PC-9 (cell line): Measurements from ENCODE around the gene VAT1L. TPM values are rescaled to one million over a fixed set of nuclear protein-coding genes. Genes with fewer than 3 reads are reported as not detected.

Source experiments
- BruUV-seq: library from RNA; stranded (reverse); fragments of 400-500 nt; replicated peaks from 2 replicates; lab custom pipeline; 2021; lab: Mats Ljungman, UMichigan
- CTCF ChIA-PET: fragments of 300-600 bp; sonication (Branson Sonifier 250); formaldehyde crosslinking; loops from one replicate; lab custom pipeline; 2022; ENCODE audit warnings: antibody characterized with exemption; lab: Charles Lee
- POLR2A ChIA-PET: fragments of 300-600 bp; sonication (Branson Sonifier 250); formaldehyde crosslinking; loops from one replicate; lab custom pipeline; 2022; ENCODE audit warnings: antibody characterized with exemption; ENCODE audit not compliant: unreplicated experiment; lab: Charles Lee
- DNase-seq, 2 experiments: peaks; one replicate each; pipeline versions ENCODE4 v3.0.0 to v3.0.0-alpha.2; 2015 to 2022; ENCODE audit warnings: mixed read lengths in 1 of 2
- H2AFZ ChIP-seq: fragments of 200-600 bp; sonication (generic); 2 replicates; pipeline ENCODE4 v1.8.1; 2017; ENCODE audit warnings: antibody characterized with exemption
- H3F3A ChIP-seq: fragments of 200-600 bp; sonication (generic); 2 replicates; pipeline ENCODE4 v1.8.1; 2017; ENCODE audit warnings: antibody characterized with exemption, mild to moderate bottlenecking, low read depth; ENCODE audit not compliant: insufficient read depth
- H3K27ac ChIP-seq: fragments of 200-600 bp; sonication (generic); 2 replicates; pipeline ENCODE4 v1.6.1; 2016; ENCODE audit warnings: mixed run types
- H3K27me3 ChIP-seq: fragments of 200-600 bp; sonication (generic); 2 replicates; pipeline ENCODE4 v1.6.1; 2016; ENCODE audit warnings: low read depth, mixed run types; ENCODE audit not compliant: insufficient read depth
- H3K36me3 ChIP-seq: fragments of 200-600 bp; sonication (generic); 2 replicates; pipeline ENCODE4 v1.6.1; 2016; ENCODE audit warnings: low read depth, mixed run types
- H3K4me1 ChIP-seq: fragments of 200-600 bp; sonication (generic); replicated peaks from 2 replicates; pipeline ENCODE4 v1.6.1; 2016; ENCODE audit warnings: mixed run types; ENCODE audit not compliant: insufficient read depth
- H3K4me2 ChIP-seq: fragments of 200-600 bp; sonication (generic); 2 replicates; pipeline ENCODE4 v1.6.1; 2017; ENCODE audit warnings: mixed run types
- H3K4me3 ChIP-seq: fragments of 200-600 bp; sonication (generic); 2 replicates; pipeline ENCODE4 v1.6.1; 2016; ENCODE audit warnings: mixed run types
- H3K79me2 ChIP-seq: fragments of 200-600 bp; sonication (generic); 2 replicates; pipeline ENCODE4 v1.6.1; 2017; ENCODE audit warnings: low read depth, mixed run types
- H3K9me2 ChIP-seq: fragments of 200-600 bp; sonication (generic); 2 replicates; pipeline ENCODE4 v1.8.1; 2017; ENCODE audit warnings: mild to moderate bottlenecking; ENCODE audit not compliant: insufficient read depth
- H3K9me3 ChIP-seq: fragments of 200-600 bp; sonication (generic); 2 replicates; pipeline ENCODE4 v1.8.1; 2016; ENCODE audit warnings: low read depth; ENCODE audit not compliant: insufficient read depth
- H4K20me1 ChIP-seq: fragments of 200-600 bp; sonication (generic); 2 replicates; pipeline ENCODE4 v1.8.1; 2017; ENCODE audit not compliant: insufficient read depth
- EZH2 ChIP-seq: fragments of 200-600 bp; sonication (generic); IDR thresholded peaks from 2 replicates; pipeline ENCODE4 v1.8.0; 2017; ENCODE audit warnings: antibody characterized with exemption, low read depth
- intact Hi-C: fragments of 100-400 bp; cut with micrococcal nuclease; formaldehyde crosslinking; loops from one replicate; pipeline ENCODE4 v1.10.0; 2022; ENCODE audit not compliant: unreplicated experiment
- total RNA-seq: library from RNA; stranded (reverse); gene quantifications from 2 replicates; pipeline ENCODE4 v1.2.3, GENCODE V29; 2021
- TF ChIP-seq, protein P1 (sequence below): fragments of 200-600 bp; sonication (generic); conservative IDR thresholded peaks from 2 replicates; pipeline ENCODE4 v1.6.1; 2017; ENCODE audit warnings: mixed run types, antibody characterized with exemption, mild to moderate bottlenecking, moderate library complexity

Gene VAT1L
- total RNA-seq, 1 experiment from 2014 or later = not detected

DNA sequence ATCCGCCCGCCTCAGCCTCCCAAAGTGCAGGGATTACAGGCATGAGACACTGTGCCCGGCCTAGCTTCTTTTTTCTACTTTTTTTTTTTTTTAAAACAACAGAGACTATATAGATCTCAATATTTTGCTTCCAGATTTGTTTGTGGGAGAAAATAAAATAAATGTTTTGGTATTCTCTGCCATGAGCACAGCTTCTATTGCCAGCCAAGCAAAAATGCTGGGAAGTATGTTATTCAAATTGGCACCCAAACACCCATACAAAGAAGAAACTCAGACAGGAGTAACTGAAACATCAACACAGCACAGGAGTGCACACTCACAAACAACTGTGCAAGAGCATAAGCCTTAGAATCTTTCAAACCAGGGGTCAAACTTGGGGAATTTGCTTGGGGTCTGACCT, 196.7 kb downstream of the VAT1L start:
- H3K4me1 ChIP-seq = no peaks in the 10 kb centered on the region
- H2AFZ ChIP-seq = no peak overlapping the region
- H3K27me3 ChIP-seq = peaks cover 40% of the 10 kb centered on the region
- intact Hi-C loops = no loop called here
- BruUV-seq = no TSS peak
- POLR2A ChIA-PET = no interaction called here
- H3K79me2 ChIP-seq = no peaks in the 10 kb centered on the region
- H4K20me1 ChIP-seq = no peaks in the 10 kb centered on the region
- H3K4me2 ChIP-seq = no peak overlapping the region
- H3K9me2 ChIP-seq = no peaks in the 10 kb centered on the region
- no peaks in the 10 kb centered on the region for H3K36me3 ChIP-seq
- DNase-seq = no peak
- CTCF ChIA-PET = no interaction called here
- no peaks in the 10 kb centered on the region for H3K9me3 ChIP-seq
- H3F3A ChIP-seq = no peaks in the 10 kb centered on the region
- TF ChIP-seq, protein P1, sequence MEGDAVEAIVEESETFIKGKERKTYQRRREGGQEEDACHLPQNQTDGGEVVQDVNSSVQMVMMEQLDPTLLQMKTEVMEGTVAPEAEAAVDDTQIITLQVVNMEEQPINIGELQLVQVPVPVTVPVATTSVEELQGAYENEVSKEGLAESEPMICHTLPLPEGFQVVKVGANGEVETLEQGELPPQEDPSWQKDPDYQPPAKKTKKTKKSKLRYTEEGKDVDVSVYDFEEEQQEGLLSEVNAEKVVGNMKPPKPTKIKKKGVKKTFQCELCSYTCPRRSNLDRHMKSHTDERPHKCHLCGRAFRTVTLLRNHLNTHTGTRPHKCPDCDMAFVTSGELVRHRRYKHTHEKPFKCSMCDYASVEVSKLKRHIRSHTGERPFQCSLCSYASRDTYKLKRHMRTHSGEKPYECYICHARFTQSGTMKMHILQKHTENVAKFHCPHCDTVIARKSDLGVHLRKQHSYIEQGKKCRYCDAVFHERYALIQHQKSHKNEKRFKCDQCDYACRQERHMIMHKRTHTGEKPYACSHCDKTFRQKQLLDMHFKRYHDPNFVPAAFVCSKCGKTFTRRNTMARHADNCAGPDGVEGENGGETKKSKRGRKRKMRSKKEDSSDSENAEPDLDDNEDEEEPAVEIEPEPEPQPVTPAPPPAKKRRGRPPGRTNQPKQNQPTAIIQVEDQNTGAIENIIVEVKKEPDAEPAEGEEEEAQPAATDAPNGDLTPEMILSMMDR = no peak
- no peak for TF ChIP-seq EZH2
- no peak overlapping the region for H3K4me3 ChIP-seq
- H3K27ac ChIP-seq = no peak overlapping the region

GRCh38 chr16:77986011-77986740, 197.8 kb downstream of the VAT1L start:
- no peak for TF ChIP-seq EZH2
- TF ChIP-seq, protein P1 = no peak
- BruUV-seq = no TSS peak
- no peak for DNase-seq
- intact Hi-C loops = no loop called here
- no peaks in the 10 kb centered on the region for H3K9me2 ChIP-seq
- no peaks in the 10 kb centered on the region for H3K79me2 ChIP-seq
- no peaks in the 10 kb centered on the region for H3K4me1 ChIP-seq
- no peak overlapping the region for H3K27ac ChIP-seq
- H2AFZ ChIP-seq = no peak overlapping the region
- H3K4me2 ChIP-seq = no peak overlapping the region
- peaks cover 33% of the 10 kb centered on the region for H3K27me3 ChIP-seq
- H3K9me3 ChIP-seq = no peaks in the 10 kb centered on the region
- no peak overlapping the region for H3K4me3 ChIP-seq
- H3F3A ChIP-seq = no peaks in the 10 kb centered on the region
- H4K20me1 ChIP-seq = no peaks in the 10 kb centered on the region
- H3K36me3 ChIP-seq = no peaks in the 10 kb centered on the region
- POLR2A ChIA-PET = no interaction called here
- CTCF ChIA-PET = no interaction called here

DNA sequence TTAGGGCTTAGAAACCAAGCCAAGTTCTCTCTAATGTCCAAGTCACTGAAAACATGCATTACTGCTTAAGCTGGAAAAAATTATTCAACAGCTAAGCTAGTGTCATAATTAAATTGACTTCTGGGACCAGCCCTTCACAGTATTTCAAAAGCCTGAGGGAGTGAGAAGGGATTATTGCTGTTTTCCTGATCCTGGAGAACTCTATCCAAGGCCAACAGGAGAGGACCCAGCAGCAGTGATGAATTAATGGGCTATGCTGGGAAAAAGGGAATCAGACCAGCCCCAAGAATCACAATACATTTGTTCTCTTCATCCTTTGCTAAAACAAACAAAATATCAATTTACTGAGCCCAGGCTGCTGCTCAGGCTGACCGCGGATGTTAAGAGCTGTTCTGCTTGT, 199.4 kb downstream of the VAT1L start:
- CTCF ChIA-PET = no interaction called here

More for the DNA sequence above, 199.4 kb downstream of the VAT1L start:
- no peaks in the 10 kb centered on the region for H3F3A ChIP-seq
- H2AFZ ChIP-seq = no peak overlapping the region
- no TSS peak for BruUV-seq
- DNase-seq = no peak
- no peak overlapping the region for H3K4me2 ChIP-seq
- TF ChIP-seq EZH2 = no peak
- TF ChIP-seq, protein P1 = no peak
- no peaks in the 10 kb centered on the region for H3K9me3 ChIP-seq
- H3K27me3 ChIP-seq = peaks cover 36% of the 10 kb centered on the region
- H3K79me2 ChIP-seq = no peaks in the 10 kb centered on the region
- H3K4me1 ChIP-seq = no peaks in the 10 kb centered on the region
- no peaks in the 10 kb centered on the region for H3K36me3 ChIP-seq
- no peak overlapping the region for H3K4me3 ChIP-seq
- no peaks in the 10 kb centered on the region for H4K20me1 ChIP-seq
- intact Hi-C loops = no loop called here
- no peak overlapping the region for H3K27ac ChIP-seq
- POLR2A ChIA-PET = no interaction called here
- H3K9me2 ChIP-seq = no peaks in the 10 kb centered on the region
